Activated CD4-positive, alpha-beta T cell treated with anti-CD3 and anti-CD28 coated beads, Interleukin-2, amount 10 ng/mL, durations not matched to agents 7 days and 5 days (primary cell): ENCODE data around the gene EXOC7. TPM values are rescaled to one million over a fixed set of nuclear protein-coding genes. Genes with fewer than 3 reads are reported as not detected.

Experiments
- CTCF ChIA-PET: fragments of 350-600 bp; sonication (Branson Sonifier 250); formaldehyde crosslinking; loops from one replicate; lab custom pipeline; 2021; ENCODE audit warnings: antibody characterized with exemption; lab: Charles Lee
- POLR2A ChIA-PET: fragments of 350-600 bp; sonication (Branson Sonifier 250); formaldehyde crosslinking; loops from one replicate; lab custom pipeline; 2021; ENCODE audit warnings: antibody characterized with exemption; lab: Charles Lee
- DNase-seq: peaks from one replicate; pipeline ENCODE4 v3.0.0-alpha.2; 2020
- H3K27ac Mint-ChIP-seq: one replicate; pipeline ENCODE4 v1.8.0; 2021; ENCODE audit warnings: mild to moderate bottlenecking, moderate library complexity, mixed read lengths
- H3K27me3 Mint-ChIP-seq: one replicate; pipeline ENCODE4 v1.8.0; 2021; ENCODE audit warnings: mixed read lengths
- H3K36me3 Mint-ChIP-seq: one replicate; pipeline ENCODE4 v1.8.0; 2021; ENCODE audit warnings: low read depth, mixed read lengths
- H3K4me1 Mint-ChIP-seq: one replicate; pipeline ENCODE4 v1.8.0; 2021; ENCODE audit warnings: mixed read lengths
- H3K4me3 Mint-ChIP-seq: one replicate; pipeline ENCODE4 v1.8.0; 2021; ENCODE audit warnings: mild to moderate bottlenecking, moderate library complexity, mixed read lengths
- H3K9me3 Mint-ChIP-seq: one replicate; pipeline ENCODE4 v1.8.0; 2021; ENCODE audit warnings: mixed read lengths
- total RNA-seq, 2 experiments: library from RNA; stranded (reverse); gene quantifications; one replicate each; pipeline ENCODE4 v1.2.3, GENCODE V29; 2021

Gene EXOC7
- total RNA-seq, 2 experiments from 2014 or later, result 140 to 147 TPM

- Mint-ChIP-seq H3K9me3 (no peaks in the 10 kb centered on the region), H3K27ac (peak overlapping the region; percentile 96), H3K36me3 (peaks cover 33% of the 10 kb centered on the region), H3K27me3 (no peaks in the 10 kb centered on the region), H3K4me3 (peak overlapping the region; percentile 96), H3K4me1 (peaks cover 32% of the 10 kb centered on the region)
- no peak for DNase-seq
- POLR2A ChIA-PET, result no interaction called here
- CTCF ChIA-PET, result interaction anchor here (0.6 to 3.0 kb wide), 7 partner anchors 10 to 176 kb away, joined by 3 to 14 read pairs (median 3); no protein-coding TSS in a partner anchor
Measured at GRCh38 chr17:76102944-76103273, 678 bp downstream of the EXOC7 start.

- DNase-seq, result no peak
- Mint-ChIP-seq H3K36me3 (peaks cover 46% of the 10 kb centered on the region), H3K27me3 (no peaks in the 10 kb centered on the region), H3K9me3 (no peaks in the 10 kb centered on the region), H3K4me1 (peaks cover 20% of the 10 kb centered on the region), H3K27ac (no peak overlapping the region), H3K4me3 (no peak overlapping the region)
- ChIA-PET CTCF (interaction anchor here (0.6 to 0.7 kb wide), 2 partner anchors 25 to 101 kb away, joined by 3 read pairs; no protein-coding TSS in a partner anchor), POLR2A (no interaction called here)
Measured at GRCh38 chr17:76097716-76098295, 5.8 kb downstream of the EXOC7 start.

GRCh38 chr17:76095943-76096342 is 7.6 kb downstream of the EXOC7 start:
- ChIA-PET POLR2A (no interaction called here), CTCF (interaction anchor here (1.2 to 1.6 kb wide), 2 partner anchors 86 to 184 kb away, joined by 3 to 4 read pairs; no protein-coding TSS in a partner anchor)
- Mint-ChIP-seq H3K27ac (no peak overlapping the region), H3K36me3 (peaks cover 39% of the 10 kb centered on the region), H3K4me1 (peaks cover 3% of the 10 kb centered on the region), H3K9me3 (no peaks in the 10 kb centered on the region), H3K4me3 (no peak overlapping the region), H3K27me3 (no peaks in the 10 kb centered on the region)
- no peak for DNase-seq

GRCh38 chr17:76094046-76094445 is 9.5 kb downstream of the EXOC7 start:
- H3K36me3 Mint-ChIP-seq, result peaks cover 33% of the 10 kb centered on the region
- H3K4me3 Mint-ChIP-seq, result no peak overlapping the region
- DNase-seq, result no peak
- H3K27me3 Mint-ChIP-seq, result no peaks in the 10 kb centered on the region
- ChIA-PET POLR2A (no interaction called here), CTCF (no interaction called here)
- H3K4me1 Mint-ChIP-seq, result no peaks in the 10 kb centered on the region
- no peaks in the 10 kb centered on the region for H3K9me3 Mint-ChIP-seq
- no peak overlapping the region for H3K27ac Mint-ChIP-seq

GRCh38 chr17:76092526-76093413 is 10.8 kb downstream of the EXOC7 start:
- H3K27ac Mint-ChIP-seq, result peak overlapping the region; percentile 13
- H3K4me3 Mint-ChIP-seq, result no peak overlapping the region
- no peak for DNase-seq
- H3K36me3 Mint-ChIP-seq, result peaks cover 32% of the 10 kb centered on the region
- ChIA-PET POLR2A (interaction anchor here (0.5 kb wide), 1 partner anchor 486 kb away, joined by 3 read pairs; no protein-coding TSS in a partner anchor), CTCF (interaction anchor here (0.8 to 1.5 kb wide), 2 partner anchors 29 to 143 kb away, joined by 3 read pairs; no protein-coding TSS in a partner anchor)
- no peaks in the 10 kb centered on the region for H3K4me1 Mint-ChIP-seq
- no peaks in the 10 kb centered on the region for H3K27me3 Mint-ChIP-seq
- no peaks in the 10 kb centered on the region for H3K9me3 Mint-ChIP-seq

- DNase-seq, result no peak
- no peaks in the 10 kb centered on the region for H3K27me3 Mint-ChIP-seq
- peak overlapping the region; percentile 74 for H3K27ac Mint-ChIP-seq
- no peaks in the 10 kb centered on the region for H3K9me3 Mint-ChIP-seq
- ChIA-PET CTCF (interaction anchor here (0.8 to 1.5 kb wide), 2 partner anchors 28 to 142 kb away, joined by 3 read pairs; no protein-coding TSS in a partner anchor), POLR2A (no interaction called here)
- H3K4me3 Mint-ChIP-seq, result no peak overlapping the region
- H3K4me1 Mint-ChIP-seq, result no peaks in the 10 kb centered on the region
- H3K36me3 Mint-ChIP-seq, result peaks cover 30% of the 10 kb centered on the region
Measured at GRCh38 chr17:76091526-76092286, 11.9 kb downstream of the EXOC7 start.

GRCh38 chr17:76090517-76091129 is 13.0 kb downstream of the EXOC7 start:
- H3K4me3 Mint-ChIP-seq, result no peak overlapping the region
- peaks cover 27% of the 10 kb centered on the region for H3K36me3 Mint-ChIP-seq
- CTCF ChIA-PET, result interaction anchor here (3.6 kb wide), 1 partner anchor 11 kb away, joined by 9 read pairs; the partner anchor contains the start of gene ZACN
- no peaks in the 10 kb centered on the region for H3K27me3 Mint-ChIP-seq
- H3K27ac Mint-ChIP-seq, result no peak overlapping the region
- H3K4me1 Mint-ChIP-seq, result no peaks in the 10 kb centered on the region
- H3K9me3 Mint-ChIP-seq, result no peaks in the 10 kb centered on the region
- POLR2A ChIA-PET, result no interaction called here
- no peak for DNase-seq

GRCh38 chr17:76089680-76090516 is 13.7 kb downstream of the EXOC7 start:
- no peak overlapping the region for H3K27ac Mint-ChIP-seq
- no peak overlapping the region for H3K4me3 Mint-ChIP-seq
- ChIA-PET CTCF (interaction anchor here (1.1 to 3.6 kb wide), 3 partner anchors 10 to 184 kb away, joined by 3 to 9 read pairs (median 4); partner anchors contain the start of gene ZACN), POLR2A (no interaction called here)
- H3K36me3 Mint-ChIP-seq, result peaks cover 26% of the 10 kb centered on the region
- H3K4me1 Mint-ChIP-seq, result no peaks in the 10 kb centered on the region
- DNase-seq, result no peak
- H3K27me3 Mint-ChIP-seq, result no peaks in the 10 kb centered on the region
- H3K9me3 Mint-ChIP-seq, result no peaks in the 10 kb centered on the region

GRCh38 chr17:76088868-76089576 is 14.6 kb downstream of the EXOC7 start:
- no peak for DNase-seq
- POLR2A ChIA-PET, result no interaction called here
- H3K36me3 Mint-ChIP-seq, result peaks cover 32% of the 10 kb centered on the region
- H3K27ac Mint-ChIP-seq, result no peak overlapping the region
- H3K4me3 Mint-ChIP-seq, result no peak overlapping the region
- CTCF ChIA-PET, result interaction anchor here (0.5 to 3.6 kb wide), 4 partner anchors 9 to 184 kb away, joined by 3 to 9 read pairs (median 4); partner anchors contain the start of gene ZACN
- no peaks in the 10 kb centered on the region for H3K27me3 Mint-ChIP-seq
- H3K9me3 Mint-ChIP-seq, result no peaks in the 10 kb centered on the region
- H3K4me1 Mint-ChIP-seq, result no peaks in the 10 kb centered on the region

- Mint-ChIP-seq H3K36me3 (peaks cover 27% of the 10 kb centered on the region), H3K27ac (no peak overlapping the region), H3K27me3 (no peaks in the 10 kb centered on the region), H3K9me3 (no peaks in the 10 kb centered on the region), H3K4me3 (no peak overlapping the region), H3K4me1 (no peaks in the 10 kb centered on the region)
- no peak for DNase-seq
- ChIA-PET CTCF (interaction anchor here (0.5 to 3.6 kb wide), 3 partner anchors 9 to 185 kb away, joined by 3 to 9 read pairs (median 4); partner anchors contain the start of gene ZACN), POLR2A (interaction anchor here (0.5 kb wide), 1 partner anchor 347 kb away, joined by 3 read pairs; no protein-coding TSS in a partner anchor)
Measured at GRCh38 chr17:76088041-76088867, 15.3 kb downstream of the EXOC7 start.
